Measurements from ENCODE around the gene MFSD6.

MFSD6 gene

DNA sequence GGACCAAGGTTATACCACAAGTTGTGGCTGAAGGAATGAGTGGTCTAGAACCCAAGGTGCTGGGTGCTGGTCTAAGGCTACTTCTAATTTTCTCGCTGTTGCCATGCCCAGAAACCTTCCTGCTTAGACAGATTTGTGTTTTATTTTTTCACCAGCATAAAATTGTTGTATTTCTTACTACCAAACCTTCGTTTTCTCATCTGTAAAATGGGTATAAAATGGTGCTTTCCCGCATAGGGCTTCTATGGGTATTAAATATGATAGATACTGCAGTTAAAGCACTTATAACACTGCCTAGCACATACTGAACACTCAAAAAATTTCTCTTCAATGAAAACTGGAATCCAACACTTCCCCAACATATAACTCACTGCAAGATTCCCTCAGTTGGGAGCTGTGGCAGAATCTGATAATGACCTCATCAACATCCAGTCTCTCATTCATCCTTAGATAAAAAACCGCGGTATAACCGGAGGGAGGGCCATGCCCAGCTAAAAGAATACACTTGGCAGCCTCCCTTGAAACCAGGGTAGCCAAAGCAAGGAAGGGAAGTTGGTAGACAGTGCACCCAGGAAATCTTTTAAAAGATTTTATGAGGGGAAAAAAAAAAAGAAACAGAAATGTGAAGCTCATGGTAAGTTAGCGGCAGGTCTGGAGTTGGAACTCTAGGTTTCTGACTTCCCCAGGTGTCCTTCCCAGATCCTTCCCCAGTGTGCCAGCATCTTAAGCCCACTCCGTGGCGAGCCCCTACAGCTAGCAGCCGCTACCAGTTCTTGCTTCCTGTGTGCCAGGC lies 125.2 kb downstream of the MFSD6 start:
- Histone ChIP-seq H3K4me1 (ENCODE audit: control insufficient read depth, low read length) (peaks cover 69% of the 10 kb centered on the region), H3K27me3 (ENCODE audit: control insufficient read depth, low read length) (no peaks in the 10 kb centered on the region), H3K4me2 (ENCODE audit: low read length) (peak overlapping the region; percentile 89), H3K9me3 (ENCODE audit: control insufficient read depth, insufficient read depth, low read length) (peaks cover 18% of the 10 kb centered on the region), H3F3A (ENCODE audit: control insufficient read depth, insufficient read depth) (peaks cover 24% of the 10 kb centered on the region), H3K36me3 (ENCODE audit: control insufficient read depth, low read length) (peaks cover 27% of the 10 kb centered on the region), H3K9me2 (replicated peaks; ENCODE audit: control insufficient read depth, low read length) (no peaks in the 10 kb centered on the region), H4K20me1 (ENCODE audit: control insufficient read depth, insufficient read depth, low read depth, low read length) (no peaks in the 10 kb centered on the region), H3K4me3 (ENCODE audit: low read length) (peak overlapping the region; percentile 82), H3K79me2 (ENCODE audit: control insufficient read depth, low read length) (peaks cover 57% of the 10 kb centered on the region), H3K27ac (ENCODE audit: low read depth, low read length) (peak overlapping the region; percentile 85)
- no peak for TF ChIP-seq EZH2phosphoT487 (IDR thresholded peaks at IDR 0.05; ENCODE audit: borderline replicate concordance, low read length)
- TF ChIP-seq, protein P1, sequence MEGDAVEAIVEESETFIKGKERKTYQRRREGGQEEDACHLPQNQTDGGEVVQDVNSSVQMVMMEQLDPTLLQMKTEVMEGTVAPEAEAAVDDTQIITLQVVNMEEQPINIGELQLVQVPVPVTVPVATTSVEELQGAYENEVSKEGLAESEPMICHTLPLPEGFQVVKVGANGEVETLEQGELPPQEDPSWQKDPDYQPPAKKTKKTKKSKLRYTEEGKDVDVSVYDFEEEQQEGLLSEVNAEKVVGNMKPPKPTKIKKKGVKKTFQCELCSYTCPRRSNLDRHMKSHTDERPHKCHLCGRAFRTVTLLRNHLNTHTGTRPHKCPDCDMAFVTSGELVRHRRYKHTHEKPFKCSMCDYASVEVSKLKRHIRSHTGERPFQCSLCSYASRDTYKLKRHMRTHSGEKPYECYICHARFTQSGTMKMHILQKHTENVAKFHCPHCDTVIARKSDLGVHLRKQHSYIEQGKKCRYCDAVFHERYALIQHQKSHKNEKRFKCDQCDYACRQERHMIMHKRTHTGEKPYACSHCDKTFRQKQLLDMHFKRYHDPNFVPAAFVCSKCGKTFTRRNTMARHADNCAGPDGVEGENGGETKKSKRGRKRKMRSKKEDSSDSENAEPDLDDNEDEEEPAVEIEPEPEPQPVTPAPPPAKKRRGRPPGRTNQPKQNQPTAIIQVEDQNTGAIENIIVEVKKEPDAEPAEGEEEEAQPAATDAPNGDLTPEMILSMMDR (IDR thresholded peaks at IDR 0.05; ENCODE audit: low read depth, low read length, poor library complexity, severe bottlenecking): no peak

DNA sequence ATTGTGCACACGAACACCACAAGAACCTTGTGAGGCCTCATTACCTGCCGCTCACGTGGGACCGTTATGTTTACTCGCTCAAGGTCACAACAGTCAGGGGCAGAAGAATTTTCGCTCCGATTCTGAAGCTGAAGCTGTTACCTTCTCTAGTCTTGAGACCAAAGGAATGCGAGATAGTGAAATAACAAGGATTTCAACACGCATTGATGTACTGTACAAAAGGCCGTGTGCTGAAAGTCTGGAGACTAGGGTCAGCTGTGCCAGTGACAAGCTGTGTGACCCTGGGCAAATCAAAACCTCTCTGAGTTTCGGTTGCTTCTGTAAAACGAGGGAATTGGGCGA lies 125.8 kb downstream of the MFSD6 start:
- peak overlapping the region; percentile 89 for H3K4me2 ChIP-seq (ENCODE audit: low read length)
- H3K79me2 ChIP-seq (ENCODE audit: control insufficient read depth, low read length): peaks cover 60% of the 10 kb centered on the region
- H4K20me1 ChIP-seq (ENCODE audit: control insufficient read depth, insufficient read depth, low read depth, low read length): no peaks in the 10 kb centered on the region
- peaks cover 63% of the 10 kb centered on the region for H3K4me1 ChIP-seq (ENCODE audit: control insufficient read depth, low read length)
- no peaks in the 10 kb centered on the region for H3K9me2 ChIP-seq (replicated peaks; ENCODE audit: control insufficient read depth, low read length)
- peak overlapping the region; percentile 85 for H3K27ac ChIP-seq (ENCODE audit: low read depth, low read length)
- H3K4me3 ChIP-seq (ENCODE audit: low read length): peak overlapping the region; percentile 82
- H3K27me3 ChIP-seq (ENCODE audit: control insufficient read depth, low read length): no peaks in the 10 kb centered on the region
- peaks cover 31% of the 10 kb centered on the region for H3K36me3 ChIP-seq (ENCODE audit: control insufficient read depth, low read length)
- peaks cover 22% of the 10 kb centered on the region for H3K9me3 ChIP-seq (ENCODE audit: control insufficient read depth, insufficient read depth, low read length)
- TF ChIP-seq EZH2phosphoT487 (IDR thresholded peaks at IDR 0.05; ENCODE audit: borderline replicate concordance, low read length): no peak
- TF ChIP-seq, protein P1 (IDR thresholded peaks at IDR 0.05; ENCODE audit: low read depth, low read length, poor library complexity, severe bottlenecking): no peak
- peaks cover 20% of the 10 kb centered on the region for H3F3A ChIP-seq (ENCODE audit: control insufficient read depth, insufficient read depth)

- Histone ChIP-seq H3K4me2 (ENCODE audit: low read length) (peak within 1 kb of the TSS; percentile 89), H3K27ac (ENCODE audit: low read depth, low read length) (peak within 1 kb of the TSS; percentile 85), H3K4me1 (ENCODE audit: control insufficient read depth, low read length) (peaks cover 58% of the 10 kb centered on the region), H3K4me3 (ENCODE audit: low read length) (peak within 1 kb of the TSS; percentile 82), H4K20me1 (ENCODE audit: control insufficient read depth, insufficient read depth, low read depth, low read length) (no peaks in the 10 kb centered on the region), H3K27me3 (ENCODE audit: control insufficient read depth, low read length) (no peaks in the 10 kb centered on the region), H3F3A (ENCODE audit: control insufficient read depth, insufficient read depth) (peaks cover 20% of the 10 kb centered on the region), H3K9me2 (replicated peaks; ENCODE audit: control insufficient read depth, low read length) (no peaks in the 10 kb centered on the region), H3K79me2 (ENCODE audit: control insufficient read depth, low read length) (peaks cover 66% of the 10 kb centered on the region), H3K9me3 (ENCODE audit: control insufficient read depth, insufficient read depth, low read length) (peaks cover 26% of the 10 kb centered on the region), H3K36me3 (ENCODE audit: control insufficient read depth, low read length) (peaks cover 33% of the 10 kb centered on the region)
- TF ChIP-seq, protein P1 (IDR thresholded peaks at IDR 0.05; ENCODE audit: low read depth, low read length, poor library complexity, severe bottlenecking): no peak
- no peak for TF ChIP-seq EZH2phosphoT487 (IDR thresholded peaks at IDR 0.05; ENCODE audit: borderline replicate concordance, low read length)
These were observed 126.4 kb downstream of the MFSD6 start, which contains the start of gene NEMP2 for GRCh38 chr2:190534310-190535120. TSS of gene NEMP2 (minus strand) at chr2:190534722. CDS start at chr2:190534655, 67 bp downstream.
